IMR-90 (cell line): ENCODE measurements around the gene TENM4. TPM values are rescaled to one million over a fixed set of nuclear protein-coding genes. Genes with fewer than 3 reads are reported as not detected.

Source experiments
- ATAC-seq: fragments of 200-7000 bp; cut with Tn5 transposase; 2 replicates; pipeline ENCODE4 v1.9.1; 2020; ENCODE audit warnings: low read depth, mild to moderate bottlenecking, moderate library complexity
- BruUV-seq: library from RNA; stranded (reverse); fragments of 400-500 nt; replicated peaks from 2 replicates; lab custom pipeline; 2021; lab: Mats Ljungman, UMichigan
- CTCF ChIA-PET: fragments of 300-600 bp; formaldehyde crosslinking; extraction: SDS; loops from one replicate; lab custom pipeline; 2021; ENCODE audit warnings: antibody characterized with exemption; lab: Yijun Ruan, JAX
- POLR2A ChIA-PET: fragments of 300-600 bp; sonication (Branson Sonifier 250); formaldehyde crosslinking; loops from one replicate; lab custom pipeline; 2022; ENCODE audit warnings: antibody characterized with exemption; ENCODE audit not compliant: unreplicated experiment; lab: Charles Lee
- DNase-seq: peaks from one replicate; pipeline ENCODE4 v3.0.0; 2013
- H2AFZ ChIP-seq: replicated peaks from 2 replicates; pipeline ENCODE3; 2013; ENCODE audit warnings: low read length, mild to moderate bottlenecking; ENCODE audit not compliant: poor library complexity
- H2AK5ac ChIP-seq: 2 replicates; pipeline ENCODE4 v1.6.1; 2013; ENCODE audit warnings: low read depth, low read length, inconsistent platforms
- H2AK9ac ChIP-seq: replicated peaks from 2 replicates; pipeline ENCODE3; 2013; ENCODE audit warnings: mild to moderate bottlenecking, low read depth, low read length, moderate library complexity; ENCODE audit not compliant: poor library complexity
- H2BK120ac ChIP-seq: 2 replicates; pipeline ENCODE4 v1.6.1; 2013; ENCODE audit warnings: low read depth, low read length, inconsistent platforms
- H2BK15ac ChIP-seq: 3 replicates; pipeline ENCODE4 v1.6.1; 2013; ENCODE audit warnings: low read depth, low read length, inconsistent platforms
- H2BK20ac ChIP-seq: 2 replicates; pipeline ENCODE4 v1.6.1; 2013; ENCODE audit warnings: low read depth, mild to moderate bottlenecking, inconsistent platforms, low read length, moderate library complexity
- H2BK5ac ChIP-seq: 2 replicates; pipeline ENCODE4 v1.6.1; 2013; ENCODE audit warnings: mild to moderate bottlenecking, low read depth, low read length, inconsistent platforms; ENCODE audit not compliant: poor library complexity, severe bottlenecking
- H3K14ac ChIP-seq: replicated peaks from 2 replicates; pipeline ENCODE4 v1.6.1; 2013; ENCODE audit warnings: low read depth, low read length, inconsistent platforms
- H3K18ac ChIP-seq: 2 replicates; pipeline ENCODE4 v1.6.1; 2013; ENCODE audit warnings: low read depth, low read length, control low read depth
- H3K23ac ChIP-seq: 2 replicates; pipeline ENCODE4 v1.6.1; 2013; ENCODE audit warnings: low read depth, low read length, inconsistent platforms
- H3K27ac ChIP-seq: 2 replicates; pipeline ENCODE4 v1.5.1; 2013; ENCODE audit warnings: mild to moderate bottlenecking, control low read depth, low read length; ENCODE audit not compliant: insufficient read depth
- H3K27me3 ChIP-seq: 2 replicates; pipeline ENCODE4 v1.6.1; 2013; ENCODE audit warnings: low read length; ENCODE audit not compliant: control insufficient read depth, insufficient read depth
- H3K36me3 ChIP-seq: 2 replicates; pipeline ENCODE4 v1.6.1; 2013; ENCODE audit warnings: low read length, mixed read lengths; ENCODE audit not compliant: control insufficient read depth, insufficient read depth
- H3K4ac ChIP-seq: 2 replicates; pipeline ENCODE4 v1.6.1; 2013; ENCODE audit warnings: low read depth, low read length, inconsistent platforms
- H3K4me1 ChIP-seq: 2 replicates; pipeline ENCODE4 v1.6.1; 2013; ENCODE audit warnings: low read length, mixed read lengths; ENCODE audit not compliant: control insufficient read depth, insufficient read depth
- H3K4me2 ChIP-seq: 2 replicates; pipeline ENCODE4 v1.6.1; 2013; ENCODE audit warnings: low read depth, mild to moderate bottlenecking, control low read depth, low read length, moderate library complexity
- H3K4me3 ChIP-seq: 2 replicates; pipeline ENCODE4 v1.5.1; 2013; ENCODE audit warnings: low read depth, mild to moderate bottlenecking, control low read depth, low read length, moderate library complexity; ENCODE audit not compliant: insufficient read depth
- H3K56ac ChIP-seq: 2 replicates; pipeline ENCODE4 v1.6.1; 2013; ENCODE audit warnings: low read length, inconsistent platforms; ENCODE audit not compliant: insufficient read depth; ENCODE audit errors: extremely low read depth
- H3K79me1 ChIP-seq, 2 experiments: 2 replicates each; pipeline ENCODE4 v1.6.1; 2013; ENCODE audit warnings: low read length in 2 of 2, inconsistent platforms in 1 of 2, low read depth in 1 of 2
- H3K9ac ChIP-seq: 2 replicates; pipeline ENCODE4 v1.6.1; 2013; ENCODE audit warnings: low read depth, low read length, control low read depth
- H3K9me1 ChIP-seq: 2 replicates; pipeline ENCODE4 v1.6.1; 2013; ENCODE audit warnings: low read length, inconsistent platforms; ENCODE audit not compliant: insufficient read depth
- H3K9me3 ChIP-seq: 2 replicates; pipeline ENCODE4 v1.6.1; 2013; ENCODE audit warnings: low read length; ENCODE audit not compliant: control insufficient read depth, insufficient read depth
- H4K20me1 ChIP-seq: 2 replicates; pipeline ENCODE4 v1.6.1; 2013; ENCODE audit warnings: low read length, inconsistent platforms; ENCODE audit not compliant: insufficient read depth
- H4K5ac ChIP-seq: 2 replicates; pipeline ENCODE4 v1.6.1; 2013; ENCODE audit warnings: mild to moderate bottlenecking, low read depth, low read length, control low read depth
- H4K8ac ChIP-seq, 2 experiments: 2 replicates each; pipeline ENCODE4 v1.6.1; 2013; ENCODE audit warnings: low read depth in 2 of 2, low read length in 2 of 2, control low read depth in 1 of 2, inconsistent platforms in 1 of 2
- H4K91ac ChIP-seq: 2 replicates; pipeline ENCODE4 v1.6.1; 2013; ENCODE audit warnings: low read depth, low read length, inconsistent platforms; ENCODE audit not compliant: insufficient read depth
- BHLHE40 ChIP-seq: fragments of 150-350 bp; IDR thresholded peaks from 2 replicates; pipeline ENCODE4 v1.6.1; 2016; ENCODE audit warnings: mild to moderate bottlenecking, low read depth, low read length
- CEBPB ChIP-seq: IDR thresholded peaks from 2 replicates; pipeline ENCODE4 v1.6.1; 2012; ENCODE audit warnings: low read depth, low read length, improper control_type of control experiment
- ELK1 ChIP-seq: fragments of 150-350 bp; IDR thresholded peaks from 2 replicates; pipeline ENCODE4 v1.6.1; 2016; ENCODE audit warnings: low read depth, mild to moderate bottlenecking, low read length, moderate library complexity, borderline replicate concordance
- MAFK ChIP-seq: IDR thresholded peaks from 2 replicates; pipeline ENCODE4 v1.6.1; 2012; ENCODE audit warnings: low read depth, low read length, improper control_type of control experiment
- MXI1 ChIP-seq: IDR thresholded peaks from 2 replicates; pipeline ENCODE4 v1.6.1; 2012; ENCODE audit warnings: low read depth, mild to moderate bottlenecking, low read length, moderate library complexity, borderline replicate concordance
- NFE2L2 ChIP-seq: fragments of 150-350 bp; IDR thresholded peaks from 2 replicates; pipeline ENCODE4 v1.6.1; 2016; ENCODE audit warnings: low read depth, mild to moderate bottlenecking, low read length
- POLR2A ChIP-seq: IDR thresholded peaks from 2 replicates; pipeline ENCODE4 v1.6.1; 2012; ENCODE audit warnings: mild to moderate bottlenecking, low read depth, low read length
- RAD21 ChIP-seq: IDR thresholded peaks from 2 replicates; pipeline ENCODE4 v1.6.1; 2012; ENCODE audit warnings: low read length, improper control_type of control experiment
- RCOR1 ChIP-seq: IDR thresholded peaks from 2 replicates; pipeline ENCODE4 v1.6.1; 2012; ENCODE audit warnings: mild to moderate bottlenecking, low read length, improper control_type of control experiment; ENCODE audit not compliant: insufficient replicate concordance
- RFX5 ChIP-seq: IDR thresholded peaks from 2 replicates; pipeline ENCODE4 v1.8.0; 2012; ENCODE audit warnings: low read depth, mild to moderate bottlenecking, low read length, moderate library complexity
- SMC3 ChIP-seq: fragments of 150-350 bp; IDR thresholded peaks from 2 replicates; pipeline ENCODE4 v1.6.1; 2016; ENCODE audit warnings: low read depth, mild to moderate bottlenecking, antibody characterized with exemption, low read length, moderate library complexity
- USF2 ChIP-seq: fragments of 150-350 bp; IDR thresholded peaks from 2 replicates; pipeline ENCODE4 v1.6.1; 2017; ENCODE audit warnings: mild to moderate bottlenecking, antibody characterized with exemption, low read length, low read depth
- WGBS, 2 experiments: methylation state at CpG; one replicate each; pipeline versions ENCODE4 v1.1.5 to v1.1.7; 2013; ENCODE audit warnings: missing lambda C conversion rate in 2 of 2; ENCODE audit not compliant: insufficient read length in 1 of 2; ENCODE audit errors: extremely low coverage in 2 of 2; 5-methylcytosine and 5-hydroxymethylcytosine counted together
- dilution Hi-C: fragments of 300-500 bp; cut with HindIII; formaldehyde crosslinking; loops from one replicate; pipeline ENCODE4 v1.14.3; 2018; ENCODE audit warnings: low sequenced_read_pairs; ENCODE audit not compliant: unreplicated experiment
- in situ Hi-C: fragments of 300-500 bp; cut with MboI; formaldehyde crosslinking; loops from 3 replicates; pipeline ENCODE4 v1.14.3; 2019; ENCODE audit warnings: low sequenced_read_pairs, inconsistent platforms, mixed read lengths
- intact Hi-C: fragments of 100-400 bp; cut with micrococcal nuclease; formaldehyde crosslinking; loops from 2 replicates; pipeline ENCODE4 v1.10.0; 2022
- polyA plus RNA-seq, 3 experiments: library from polyadenylated mRNA; depleted of rRNA; stranded (reverse); fragments of >200 nt; gene quantifications; 2 replicates each; pipeline ENCODE4 v1.2.3, GENCODE V29; 2012; ENCODE audit warnings: low replicate concordance in 1 of 3
- total RNA-seq: library from RNA; depleted of rRNA; stranded (reverse); fragments of >200 nt; gene quantifications from 2 replicates; pipeline ENCODE4 v1.2.3, GENCODE V29; 2012

The TENM4 gene
- total and polyA plus RNA-seq, 2 of the 4 experiments (the other 2 are of a cell fraction): 7.4 to 9.0 TPM

- no peak for TF ChIP-seq NFE2L2
- no peak for TF ChIP-seq MAFK
- TF ChIP-seq RCOR1: no peak
- no peak for TF ChIP-seq RAD21
- TF ChIP-seq POLR2A: no peak
- no peak for TF ChIP-seq BHLHE40
- TF ChIP-seq ELK1: no peak
- no peak for TF ChIP-seq CEBPB
- TF ChIP-seq USF2: no peak
- no peak for TF ChIP-seq RFX5
- no peak for TF ChIP-seq MXI1
- TF ChIP-seq SMC3: no peak
- dilution Hi-C loops (no loop called here), in situ Hi-C loops (no loop called here), intact Hi-C loops (no loop called here)
- H3K4me1 ChIP-seq: peaks cover 6% of the 10 kb centered on the region; the same call in 1 of the 2 replicates
- BruUV-seq: no TSS peak
- H4K5ac ChIP-seq: no peak overlapping the region
- H3K14ac ChIP-seq: no peak overlapping the region
- no peak overlapping the region for H3K4me2 ChIP-seq
- DNase-seq (no peak), ATAC-seq (no peak)
- H2BK5ac ChIP-seq: no peak overlapping the region
- H3K9me1 ChIP-seq: peaks cover 4% of the 10 kb centered on the region; the same call in 1 of the 2 replicates
- no peak overlapping the region for H2AK9ac ChIP-seq
- H2AK5ac ChIP-seq: no peak overlapping the region
- H4K91ac ChIP-seq: no peak overlapping the region
- H3K56ac ChIP-seq: no peak overlapping the region
- H3K79me1 ChIP-seq: no peaks in the 10 kb centered on the region
- H3K9ac ChIP-seq: no peak overlapping the region
- H3K4me3 ChIP-seq: no peak overlapping the region
- H3K27ac ChIP-seq: no peak overlapping the region
- H3K4ac ChIP-seq: no peak overlapping the region
- 89% methylated on average over 2 of the region's 6 CpGs; no CpG with 5 or more reads in 1 of the 2 experiments for WGBS, 2 experiments
- H4K8ac ChIP-seq: no peak overlapping the region
- ChIA-PET POLR2A (no interaction called here), CTCF (no interaction called here)
- H2BK15ac ChIP-seq: no peak overlapping the region
- no peak overlapping the region for H2AFZ ChIP-seq
- peaks cover 4% of the 10 kb centered on the region; the same call in 1 of the 2 replicates for H3K36me3 ChIP-seq
- H3K9me3 ChIP-seq: no peaks in the 10 kb centered on the region
- no peak overlapping the region for H2BK20ac ChIP-seq
- H3K27me3 ChIP-seq: no peaks in the 10 kb centered on the region
- H2BK120ac ChIP-seq: no peak overlapping the region
- H4K20me1 ChIP-seq: no peaks in the 10 kb centered on the region
- H3K23ac ChIP-seq: no peak overlapping the region
- H3K18ac ChIP-seq: no peak overlapping the region
Observed at GRCh38 chr11:78770931-78771330, 669.9 kb downstream of the TENM4 start.
